HepG2 (cell line): ENCODE results near the gene PRKG1. TPM values are rescaled to one million over a fixed set of nuclear protein-coding genes. Genes with fewer than 3 reads are reported as not detected.

Experiments
- AGO2 ChIP-seq: fragments of 200-400 bp; formaldehyde crosslinking; optimal IDR thresholded peaks from 2 replicates; pipeline ENCODE3; 2017; ENCODE audit warnings: mild to moderate bottlenecking, low read depth, low read length, moderate library complexity
- GABPB1 ChIP-seq: IDR thresholded peaks from 2 replicates; pipeline ENCODE4 v1.6.1; 2016; ENCODE audit warnings: mild to moderate bottlenecking, missing genetic modification reagents, moderate library complexity, missing compliant biosample characterization
- GLMP ChIP-seq: sonication (generic); formaldehyde crosslinking; IDR thresholded peaks from 2 replicates; pipeline ENCODE4 v1.9.0; 2021; ENCODE audit warnings: missing genetic modification reagents, mild to moderate bottlenecking, borderline replicate concordance
- HHEX ChIP-seq: IDR thresholded peaks from 2 replicates; pipeline ENCODE4 v1.6.1; 2016; ENCODE audit warnings: control low read depth
- HNRNPH1 ChIP-seq: fragments of 200-400 bp; formaldehyde crosslinking; optimal IDR thresholded peaks from 2 replicates; pipeline ENCODE3; 2017; ENCODE audit warnings: mild to moderate bottlenecking, low read depth, low read length
- HNRNPUL1 ChIP-seq: fragments of 200-400 bp; formaldehyde crosslinking; IDR thresholded peaks from 2 replicates; pipeline ENCODE4 v1.6.1; 2017; ENCODE audit warnings: low read depth, mild to moderate bottlenecking, low read length, moderate library complexity
- KLF16 ChIP-seq, 2 experiments: sonication (generic) in 1 of 2; formaldehyde crosslinking in 1 of 2; IDR thresholded peaks; 2 replicates each; pipeline versions ENCODE4 v1.6.1 to v1.8.0; 2016 to 2023; ENCODE audit warnings: missing genetic modification reagents in 2 of 2, missing compliant biosample characterization in 1 of 2
- MAFG ChIP-seq: sonication (generic); formaldehyde crosslinking; IDR thresholded peaks from 2 replicates; pipeline ENCODE4 v1.5.1; 2020; ENCODE audit warnings: mild to moderate bottlenecking, missing genetic modification reagents
- NFKB2 ChIP-seq: sonication (generic); formaldehyde crosslinking; IDR thresholded peaks from 2 replicates; pipeline ENCODE4 v1.4.0; 2020; ENCODE audit warnings: missing genetic modification reagents, borderline replicate concordance
- NFRKB ChIP-seq: fragments of 450-650 bp; IDR thresholded peaks from 2 replicates; pipeline ENCODE4 v1.6.1; 2017
- NR2F1 ChIP-seq, 2 experiments: fragments of 450-650 bp in 1 of 2; formaldehyde crosslinking in 1 of 2; IDR thresholded peaks; 2 replicates each; pipeline versions ENCODE4 v1.5.0 to v1.6.1; 2016 to 2020; ENCODE audit warnings: mild to moderate bottlenecking in 1 of 2, missing compliant biosample characterization in 1 of 2, missing genetic modification reagents in 1 of 2, moderate library complexity in 1 of 2
- NR2F6 ChIP-seq, 2 experiments: IDR thresholded peaks; 2 replicates each; pipeline ENCODE4 v1.6.1; 2016; ENCODE audit warnings: antibody characterized with exemption in 1 of 2, mild to moderate bottlenecking in 1 of 2
- RBM39 ChIP-seq: fragments of 200-400 bp; formaldehyde crosslinking; IDR thresholded peaks from one replicate; pipeline ENCODE4 v1.6.1; 2018; ENCODE audit warnings: antibody characterized with exemption, mild to moderate bottlenecking, low read depth, low read length; ENCODE audit not compliant: poor library complexity, severe bottlenecking
- RFXAP ChIP-seq: sonication (generic); formaldehyde crosslinking; IDR thresholded peaks from 2 replicates; pipeline ENCODE4 v1.4.0; 2020; ENCODE audit warnings: missing genetic modification reagents, borderline replicate concordance
- RXRB ChIP-seq: IDR thresholded peaks from 2 replicates; pipeline ENCODE4 v1.6.1; 2016; ENCODE audit warnings: borderline replicate concordance, missing genetic modification reagents, missing compliant biosample characterization
- SAP130 ChIP-seq: IDR thresholded peaks from 2 replicates; pipeline ENCODE4 v1.6.1; 2016; ENCODE audit warnings: low read depth
- SP140L ChIP-seq: sonication (generic); formaldehyde crosslinking; IDR thresholded peaks from 2 replicates; pipeline ENCODE4 v1.4.0; 2020; ENCODE audit warnings: missing genetic modification reagents, borderline replicate concordance
- TCF12 ChIP-seq, 2 experiments: fragments of 450-650 bp in 1 of 2; sonication (generic) in 1 of 2; formaldehyde crosslinking in 1 of 2; IDR thresholded peaks; 2 replicates each; pipeline versions ENCODE4 v1.6.1 to v1.8.0; 2017 to 2022; ENCODE audit warnings: antibody characterized with exemption in 1 of 2, mild to moderate bottlenecking in 1 of 2, missing genetic modification reagents in 1 of 2, moderate library complexity in 1 of 2
- ZBTB34 ChIP-seq: sonication (generic); formaldehyde crosslinking; IDR thresholded peaks from 2 replicates; pipeline ENCODE4 v1.8.0; 2022; ENCODE audit warnings: mild to moderate bottlenecking, missing genetic modification reagents
- ZFP36L1 ChIP-seq: sonication (generic); formaldehyde crosslinking; IDR thresholded peaks from 2 replicates; pipeline ENCODE4 v1.8.0; 2022; ENCODE audit warnings: mild to moderate bottlenecking, missing genetic modification reagents, moderate library complexity
- ZNF160 ChIP-seq: sonication (generic); formaldehyde crosslinking; IDR thresholded peaks from 2 replicates; pipeline ENCODE4 v1.8.0; 2022; ENCODE audit warnings: mild to moderate bottlenecking, inconsistent platforms, missing genetic modification reagents
- ZNF556 ChIP-seq: sonication (generic); formaldehyde crosslinking; IDR thresholded peaks from 2 replicates; pipeline ENCODE4 v1.4.0; 2020; ENCODE audit warnings: mild to moderate bottlenecking, missing genetic modification reagents, borderline replicate concordance
- ZNF616 ChIP-seq: sonication (generic); formaldehyde crosslinking; IDR thresholded peaks from 2 replicates; pipeline ENCODE4 v1.5.0; 2020; ENCODE audit warnings: low read depth, mild to moderate bottlenecking, missing genetic modification reagents
- polyA plus RNA-seq, 8 experiments: library from polyadenylated mRNA; depleted of rRNA in 3 of 8; stranded (reverse) in 7 of 8; unstranded in 1 of 8; fragments of >200 nt; fragmentation: Illumina TruSeq in 4 of 8; extraction: Trizol in 4 of 8; gene quantifications; 2 replicates each; pipeline versions ENCODE4 v1.2.1 to v1.2.3, GENCODE V29; 2011 to 2016; ENCODE audit warnings: low read depth in 4 of 8, missing spikeins in 1 of 8, mixed read lengths in 1 of 8; ENCODE audit not compliant: insufficient read depth in 1 of 8
- total RNA-seq, 5 experiments: library from RNA; depleted of rRNA; stranded (reverse); fragments of >200 nt; fragmentation: Illumina TruSeq; extraction: Trizol; gene quantifications; 2 replicates each; pipeline ENCODE4 v1.2.3, GENCODE V29; 2016; ENCODE audit warnings: low read depth in 1 of 5
- TF ChIP-seq, protein P1 (sequence below): sonication (generic); formaldehyde crosslinking; IDR thresholded peaks from 2 replicates; pipeline ENCODE4 v1.5.0; 2020; ENCODE audit warnings: mild to moderate bottlenecking, missing genetic modification reagents, borderline replicate concordance

PRKG1 gene
- total and polyA plus RNA-seq, 2 of the 13 experiments (the other 11 are each of a cell fraction or from before 2014, with no cell fraction given), result 0.01 TPM; not detected in 1

GRCh38 chr10:51699475-51700227, 625.4 kb downstream of the PRKG1 start, which contains the start of gene CSTF2T (continued):
- TF ChIP-seq NR2F1 (CRISPR knock-in tag; IDR thresholded peaks at IDR 0.05) (no peak), ZNF616 (CRISPR knock-in tag) (no peak), SAP130 (CRISPR knock-in tag) (peak; percentile 66), NFRKB (no peak), AGO2 (no peak), HNRNPUL1 (no peak), RBM39 (no peak), ZFP36L1 (CRISPR knock-in tag) (no peak), RXRB (CRISPR knock-in tag) (no peak), HNRNPH1 (no peak), ZNF160 (CRISPR knock-in tag) (no peak), NR2F6 (IDR thresholded peaks at IDR 0.05) (no peak), NR2F6 (CRISPR knock-in tag; IDR thresholded peaks at IDR 0.05) (no peak), RFXAP (no peak), NFKB2 (CRISPR knock-in tag) (no peak), KLF16 (CRISPR knock-in tag; IDR thresholded peaks at IDR 0.05) (0 out of 4 replicates have a peak, but pooled peaks of 1 of the 2 experiments have one; percentile 34), SP140L (CRISPR knock-in tag) (no peak), MAFG (CRISPR knock-in tag) (no peak), HHEX (CRISPR knock-in tag) (no peak), GABPB1 (CRISPR knock-in tag) (peak; percentile 95), ZBTB34 (CRISPR knock-in tag) (no peak), GLMP (CRISPR knock-in tag) (no peak), TCF12 (IDR thresholded peaks at IDR 0.05) (no peak), TCF12 (CRISPR knock-in tag; IDR thresholded peaks at IDR 0.05) (no peak), ZNF556 (CRISPR knock-in tag) (no peak)
- TF ChIP-seq, protein P1, sequence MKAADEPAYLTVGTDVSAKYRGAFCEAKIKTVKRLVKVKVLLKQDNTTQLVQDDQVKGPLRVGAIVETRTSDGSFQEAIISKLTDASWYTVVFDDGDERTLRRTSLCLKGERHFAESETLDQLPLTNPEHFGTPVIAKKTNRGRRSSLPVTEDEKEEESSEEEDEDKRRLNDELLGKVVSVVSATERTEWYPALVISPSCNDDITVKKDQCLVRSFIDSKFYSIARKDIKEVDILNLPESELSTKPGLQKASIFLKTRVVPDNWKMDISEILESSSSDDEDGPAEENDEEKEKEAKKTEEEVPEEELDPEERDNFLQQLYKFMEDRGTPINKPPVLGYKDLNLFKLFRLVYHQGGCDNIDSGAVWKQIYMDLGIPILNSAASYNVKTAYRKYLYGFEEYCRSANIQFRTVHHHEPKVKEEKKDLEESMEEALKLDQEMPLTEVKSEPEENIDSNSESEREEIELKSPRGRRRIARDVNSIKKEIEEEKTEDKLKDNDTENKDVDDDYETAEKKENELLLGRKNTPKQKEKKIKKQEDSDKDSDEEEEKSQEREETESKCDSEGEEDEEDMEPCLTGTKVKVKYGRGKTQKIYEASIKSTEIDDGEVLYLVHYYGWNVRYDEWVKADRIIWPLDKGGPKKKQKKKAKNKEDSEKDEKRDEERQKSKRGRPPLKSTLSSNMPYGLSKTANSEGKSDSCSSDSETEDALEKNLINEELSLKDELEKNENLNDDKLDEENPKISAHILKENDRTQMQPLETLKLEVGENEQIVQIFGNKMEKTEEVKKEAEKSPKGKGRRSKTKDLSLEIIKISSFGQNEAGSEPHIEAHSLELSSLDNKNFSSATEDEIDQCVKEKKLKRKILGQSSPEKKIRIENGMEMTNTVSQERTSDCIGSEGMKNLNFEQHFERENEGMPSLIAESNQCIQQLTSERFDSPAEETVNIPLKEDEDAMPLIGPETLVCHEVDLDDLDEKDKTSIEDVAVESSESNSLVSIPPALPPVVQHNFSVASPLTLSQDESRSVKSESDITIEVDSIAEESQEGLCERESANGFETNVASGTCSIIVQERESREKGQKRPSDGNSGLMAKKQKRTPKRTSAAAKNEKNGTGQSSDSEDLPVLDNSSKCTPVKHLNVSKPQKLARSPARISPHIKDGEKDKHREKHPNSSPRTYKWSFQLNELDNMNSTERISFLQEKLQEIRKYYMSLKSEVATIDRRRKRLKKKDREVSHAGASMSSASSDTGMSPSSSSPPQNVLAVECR (CRISPR knock-in tag), result peak; percentile 30; the same call in 1 of the 2 replicates
